ENCODE measurements around the gene DNM3. TPM values are rescaled to one million over a fixed set of nuclear protein-coding genes. Genes with fewer than 3 reads are reported as not detected.

DNM3 gene
- total RNA-seq, 1 donor from 2014 or later: 1.8 TPM

- no peak for DNase-seq (ENCODE audit: low read depth)
- H3K4me3 ChIP-seq (ENCODE audit: low read depth, low read length): no peak overlapping the region
- no peak for TF ChIP-seq CTCF (conservative IDR thresholded peaks at IDR 0.05; ENCODE audit: low read depth, low read length)
These were observed 428.3 kb downstream of the DNM3 start for GRCh38 chr1:172269644-172270043.

- DNase-seq (ENCODE audit: low read depth): no peak
- H3K4me3 ChIP-seq (ENCODE audit: low read depth, low read length): no peak overlapping the region
- no peak for TF ChIP-seq CTCF (conservative IDR thresholded peaks at IDR 0.05; ENCODE audit: low read depth, low read length)
These were observed 429.3 kb downstream of the DNM3 start for GRCh38 chr1:172270605-172271004.

GRCh38 chr1:172272087-172272486 lies 430.8 kb downstream of the DNM3 start:
- no peak for DNase-seq (ENCODE audit: low read depth)
- TF ChIP-seq CTCF (conservative IDR thresholded peaks at IDR 0.05; ENCODE audit: low read depth, low read length): no peak
- H3K4me3 ChIP-seq (ENCODE audit: low read depth, low read length): no peak overlapping the region

GRCh38 chr1:172273647-172274396 lies 432.5 kb downstream of the DNM3 start:
- H3K4me3 ChIP-seq (ENCODE audit: low read depth, low read length): no peak overlapping the region
- no peak for DNase-seq (ENCODE audit: low read depth)
- no peak for TF ChIP-seq CTCF (conservative IDR thresholded peaks at IDR 0.05; ENCODE audit: low read depth, low read length)

GRCh38 chr1:172275478-172275877 lies 434.2 kb downstream of the DNM3 start:
- no peak for DNase-seq (ENCODE audit: low read depth)
- TF ChIP-seq CTCF (conservative IDR thresholded peaks at IDR 0.05; ENCODE audit: low read depth, low read length): no peak
- H3K4me3 ChIP-seq (ENCODE audit: low read depth, low read length): no peak overlapping the region

GRCh38 chr1:172276120-172276818 lies 435.0 kb downstream of the DNM3 start:
- H3K4me3 ChIP-seq (ENCODE audit: low read depth, low read length): no peak overlapping the region
- TF ChIP-seq CTCF (conservative IDR thresholded peaks at IDR 0.05; ENCODE audit: low read depth, low read length): no peak
- no peak for DNase-seq (ENCODE audit: low read depth)

Measured in epithelial cell of proximal tubule (primary cell).